GM23338 (cell line): ENCODE data around the gene MAPT. TPM values are rescaled to one million over a fixed set of nuclear protein-coding genes. Genes with fewer than 3 reads are reported as not detected.

Source experiments
- ATAC-seq: fragments of 200-7000 bp; cut with Tn5 transposase; 3 replicates; pipeline ENCODE4 v1.9.1; 2020
- DNase-seq: peaks from one replicate; pipeline ENCODE4 v3.0.0-alpha.2; 2015; ENCODE audit warnings: low spot score
- H2AFZ ChIP-seq: fragments of 200-600 bp; sonication (generic); 2 replicates; pipeline ENCODE4 v1.8.0; 2016; ENCODE audit warnings: antibody characterized with exemption, mild to moderate bottlenecking, moderate library complexity
- H3F3A ChIP-seq: fragments of 200-600 bp; sonication (generic); replicated peaks from 2 replicates; pipeline ENCODE4 v1.8.0; 2017; ENCODE audit warnings: antibody characterized with exemption, mixed run types, low read depth
- H3K27ac ChIP-seq: fragments of 200-600 bp; sonication (generic); 2 replicates; pipeline ENCODE4 v1.6.1; 2016; ENCODE audit warnings: low read depth
- H3K27me3 ChIP-seq: fragments of 200-600 bp; sonication (generic); 2 replicates; pipeline ENCODE4 v1.8.0; 2016; ENCODE audit warnings: mild to moderate bottlenecking, mixed run types, moderate library complexity; ENCODE audit not compliant: insufficient read depth
- H3K36me3 ChIP-seq: fragments of 200-600 bp; sonication (generic); 2 replicates; pipeline ENCODE4 v1.8.0; 2016; ENCODE audit warnings: mild to moderate bottlenecking; ENCODE audit not compliant: insufficient read depth
- H3K4me1 ChIP-seq: fragments of 200-600 bp; sonication (generic); 2 replicates; pipeline ENCODE4 v1.8.0; 2016; ENCODE audit warnings: mild to moderate bottlenecking, moderate library complexity; ENCODE audit not compliant: insufficient read depth
- H3K4me2 ChIP-seq: fragments of 200-600 bp; sonication (generic); 2 replicates; pipeline ENCODE4 v1.7.1; 2017; ENCODE audit warnings: mixed run types
- H3K4me3 ChIP-seq: fragments of 200-600 bp; sonication (generic); 2 replicates; pipeline ENCODE4 v1.6.1; 2016; ENCODE audit warnings: mixed run types
- H3K79me2 ChIP-seq: fragments of 200-600 bp; sonication (generic); replicated peaks from 2 replicates; pipeline ENCODE4 v1.8.0; 2017; ENCODE audit warnings: mild to moderate bottlenecking; ENCODE audit not compliant: insufficient read depth
- H3K9me2 ChIP-seq: fragments of 200-600 bp; sonication (generic); 2 replicates; pipeline ENCODE4 v1.8.0; 2017; ENCODE audit not compliant: insufficient read depth
- H4K20me1 ChIP-seq: fragments of 200-600 bp; sonication (generic); replicated peaks from 2 replicates; pipeline ENCODE4 v1.8.0; 2017; ENCODE audit warnings: mild to moderate bottlenecking; ENCODE audit not compliant: insufficient read depth
- H3K27ac Mint-ChIP-seq: 2 replicates; pipeline ENCODE4 v1.8.0; 2020; ENCODE audit warnings: inconsistent platforms, mild to moderate bottlenecking, moderate library complexity, mixed read lengths
- H3K27me3 Mint-ChIP-seq: 3 replicates; pipeline ENCODE4 v1.8.0; 2022; ENCODE audit warnings: low read depth, mild to moderate bottlenecking, moderate library complexity, mixed read lengths, inconsistent platforms; ENCODE audit not compliant: insufficient read depth, poor library complexity
- H3K36me3 Mint-ChIP-seq: 3 replicates; pipeline ENCODE4 v1.8.0; 2021; ENCODE audit warnings: low read depth, mild to moderate bottlenecking, inconsistent platforms, moderate library complexity, mixed read lengths
- H3K4me1 Mint-ChIP-seq: 3 replicates; pipeline ENCODE4 v1.8.0; 2020; ENCODE audit warnings: mild to moderate bottlenecking, inconsistent platforms, mixed read lengths
- H3K4me3 Mint-ChIP-seq: 3 replicates; pipeline ENCODE4 v1.8.0; 2021; ENCODE audit warnings: moderate library complexity, mild to moderate bottlenecking, inconsistent platforms, mixed read lengths
- H3K9me3 Mint-ChIP-seq: 3 replicates; pipeline ENCODE4 v1.8.0; 2020; ENCODE audit warnings: moderate library complexity, mild to moderate bottlenecking, inconsistent platforms, mixed read lengths
- CTCF ChIP-seq, 2 experiments: fragments of 200-600 bp in 1 of 2; sonication (generic) in 1 of 2; conservative IDR thresholded peaks; 2 replicates each; pipeline versions ENCODE4 v1.5.1 to v1.6.1; 2016 to 2017; ENCODE audit warnings: antibody characterized with exemption in 2 of 2, low read depth in 2 of 2, mild to moderate bottlenecking in 2 of 2, moderate library complexity in 1 of 2
- EZH2 ChIP-seq: fragments of 200-600 bp; sonication (generic); IDR thresholded peaks from one replicate; pipeline ENCODE4 v1.8.0; 2017; ENCODE audit warnings: antibody characterized with exemption, mild to moderate bottlenecking, low read depth; ENCODE audit not compliant: unreplicated experiment
- JUNB ChIP-seq: IDR thresholded peaks from one replicate; pipeline ENCODE4 v1.6.1; 2016; ENCODE audit warnings: antibody characterized with exemption; ENCODE audit not compliant: unreplicated experiment
- NANOG ChIP-seq: IDR thresholded peaks from 2 replicates; pipeline ENCODE4 v1.6.1; 2016; ENCODE audit warnings: antibody characterized with exemption, borderline replicate concordance
- REST ChIP-seq: IDR thresholded peaks from one replicate; pipeline ENCODE4 v1.6.1; 2018; ENCODE audit warnings: antibody characterized with exemption; ENCODE audit not compliant: unreplicated experiment
- ZNF331 ChIP-seq: fragments of 250-450 bp; sonication (Bioruptor Pico); IDR thresholded peaks from 2 replicates; pipeline ENCODE4 v1.5.0; 2020; ENCODE audit warnings: low read depth, mild to moderate bottlenecking, moderate library complexity
- polyA plus RNA-seq: library from polyadenylated mRNA; unstranded; fragments of >200 nt; fragmentation: Nextera tagmentation; extraction: Ambion mirVana; gene quantifications from 2 replicates; pipeline ENCODE4 v1.2.1, GENCODE V29; 2016
- total RNA-seq: library from RNA; depleted of rRNA; stranded (reverse); fragments of >200 nt; shearing (Covaris generic); gene quantifications from 2 replicates; pipeline ENCODE4 v1.2.3, GENCODE V29; 2014

MAPT gene
- total and polyA plus RNA-seq, 2 experiments from 2014 or later, result 1.1 to 2.1 TPM

GRCh38 chr17:46046957-46047356 lies 152.6 kb downstream of the MAPT start:
- Histone ChIP-seq H3K4me3 (no peak overlapping the region), H3K36me3 (peaks cover 48% of the 10 kb centered on the region), H3F3A (peaks cover 10% of the 10 kb centered on the region; the same call in 1 of the 2 replicates), H3K9me2 (no peaks in the 10 kb centered on the region), H3K27me3 (no peaks in the 10 kb centered on the region), H3K4me2 (no peak overlapping the region), H4K20me1 (peaks cover 17% of the 10 kb centered on the region), H2AFZ (no peak overlapping the region), H3K4me1 (no peaks in the 10 kb centered on the region), H3K79me2 (peaks cover 30% of the 10 kb centered on the region), H3K27ac (no peak overlapping the region)
- peaks cover 18% of the 10 kb centered on the region for H3K4me1 Mint-ChIP-seq
- H3K27me3 Mint-ChIP-seq, result peaks cover 3% of the 10 kb centered on the region
- TF ChIP-seq JUNB (no peak), CTCF (conservative IDR thresholded peaks at IDR 0.05; ENCODE audit: low read depth in 2 of 2) (peak in 1 of 2 experiments; percentile 40; a peak in 2 of 4 replicates)
- no peak overlapping the region for H3K27ac Mint-ChIP-seq
- DNase-seq (no peak), ATAC-seq (no peak)
- H3K9me3 Mint-ChIP-seq, result no peaks in the 10 kb centered on the region
- no peak overlapping the region for H3K4me3 Mint-ChIP-seq
- peaks cover 78% of the 10 kb centered on the region for H3K36me3 Mint-ChIP-seq

- Histone ChIP-seq H3K27ac (no peak overlapping the region), H3K4me3 (no peak overlapping the region), H3K79me2 (peaks cover 30% of the 10 kb centered on the region), H2AFZ (no peak overlapping the region), H3K9me2 (no peaks in the 10 kb centered on the region), H4K20me1 (peaks cover 19% of the 10 kb centered on the region), H3K36me3 (peaks cover 48% of the 10 kb centered on the region), H3K4me1 (no peaks in the 10 kb centered on the region), H3K4me2 (no peak overlapping the region), H3K27me3 (no peaks in the 10 kb centered on the region), H3F3A (peaks cover 10% of the 10 kb centered on the region; the same call in 1 of the 2 replicates)
- no peak for ATAC-seq
- no peak for DNase-seq
- no peak for TF ChIP-seq ZNF331 (CRISPR knock-in tag)
- TF ChIP-seq JUNB, result no peak
- H3K27ac Mint-ChIP-seq, result no peak overlapping the region
- H3K4me1 Mint-ChIP-seq, result peaks cover 18% of the 10 kb centered on the region
- H3K27me3 Mint-ChIP-seq, result peaks cover 3% of the 10 kb centered on the region
- no peaks in the 10 kb centered on the region for H3K9me3 Mint-ChIP-seq
- peaks cover 78% of the 10 kb centered on the region for H3K36me3 Mint-ChIP-seq
- no peak overlapping the region for H3K4me3 Mint-ChIP-seq
These were observed 153.0 kb downstream of the MAPT start for GRCh38 chr17:46047398-46047797.

- peaks cover 28% of the 10 kb centered on the region for H3K79me2 ChIP-seq
- no peak overlapping the region for H3K27ac ChIP-seq
- H3K4me1 ChIP-seq, result no peaks in the 10 kb centered on the region
- H3K36me3 Mint-ChIP-seq, result peaks cover 78% of the 10 kb centered on the region
- no peaks in the 10 kb centered on the region for H3K9me3 Mint-ChIP-seq
- H3K4me3 ChIP-seq, result no peak overlapping the region
- H3K4me1 Mint-ChIP-seq, result peaks cover 18% of the 10 kb centered on the region
- H2AFZ ChIP-seq, result no peak overlapping the region
- peaks cover 3% of the 10 kb centered on the region for H3K27me3 Mint-ChIP-seq
- H3K9me2 ChIP-seq, result no peaks in the 10 kb centered on the region
- ATAC-seq (no peak), DNase-seq (no peak)
- no peaks in the 10 kb centered on the region for H3K27me3 ChIP-seq
- no peak overlapping the region for H3K4me2 ChIP-seq
- H3K4me3 Mint-ChIP-seq, result no peak overlapping the region
- peaks cover 48% of the 10 kb centered on the region for H3K36me3 ChIP-seq
- peaks cover 9% of the 10 kb centered on the region; the same call in 1 of the 2 replicates for H3F3A ChIP-seq
- H4K20me1 ChIP-seq, result peaks cover 19% of the 10 kb centered on the region
- no peak overlapping the region for H3K27ac Mint-ChIP-seq
- no peak for TF ChIP-seq EZH2
- no peak for TF ChIP-seq CTCF (conservative IDR thresholded peaks at IDR 0.05; ENCODE audit: low read depth in 2 of 2)
- TF ChIP-seq REST, result no peak
- no peak for TF ChIP-seq ZNF331 (CRISPR knock-in tag)
- TF ChIP-seq NANOG, result no peak
These were observed 153.5 kb downstream of the MAPT start for GRCh38 chr17:46047856-46048255.
